ENCODE results near the gene SFTPB.

- TF ChIP-seq CTCF (IDR thresholded peaks at IDR 0.05): no peak
- TF ChIP-seq POLR2A (IDR thresholded peaks at IDR 0.05): no peak
- no peak for TF ChIP-seq POLR2AphosphoS5 (IDR thresholded peaks at IDR 0.05; ENCODE audit: insufficient read depth in 1 of 2, low read depth in 1 of 2)
Measured at GRCh38 chr2:85680707-85681371, 12.8 kb upstream of the SFTPB start.

Data from vagina (tissue), 2 donors.